Neural cell (in vitro differentiated cells): ENCODE measurements around the gene GPR89A. TPM values are rescaled to one million over a fixed set of nuclear protein-coding genes. Genes with fewer than 3 reads are reported as not detected.
"Not testable (repeated sequence)": the region's sequence is repeated elsewhere in the genome, so short reads cannot be mapped to it uniquely, and the experiment has no call there.

Experiments
- H2AFZ ChIP-seq: fragments of 200-600, 300-800 bp; sonication (generic), shearing (Covaris generic); 2 replicates; pipeline ENCODE4 v1.6.0; 2014; ENCODE audit warnings: low read depth, mild to moderate bottlenecking, antibody characterized with exemption, low read length, moderate library complexity
- H3F3A ChIP-seq: fragments of 200-600 bp; shearing (Covaris generic); 2 replicates; pipeline ENCODE4 v1.6.1; 2016; ENCODE audit warnings: mild to moderate bottlenecking, moderate library complexity, mixed read lengths, antibody characterized with exemption, low read length; ENCODE audit not compliant: insufficient read depth, poor library complexity, severe bottlenecking
- H3K27ac ChIP-seq: fragments of 200-600, 300-800 bp; sonication (generic), shearing (Covaris generic); 2 replicates; pipeline ENCODE4 v1.5.1; 2014; ENCODE audit warnings: mild to moderate bottlenecking, low read length, moderate library complexity
- H3K27me3 ChIP-seq: fragments of 300-800, 200-600 bp; sonication (generic), shearing (Covaris generic); 2 replicates; pipeline ENCODE4 v1.6.0; 2014; ENCODE audit warnings: mild to moderate bottlenecking, low read depth, low read length, moderate library complexity; ENCODE audit not compliant: insufficient read depth
- H3K36me3 ChIP-seq: fragments of 300-800, 200-600 bp; sonication (generic), shearing (Covaris generic); 2 replicates; pipeline ENCODE4 v1.5.1; 2014; ENCODE audit warnings: mild to moderate bottlenecking, antibody characterized with exemption, low read length, moderate library complexity; ENCODE audit not compliant: insufficient read depth
- H3K4me2 ChIP-seq: fragments of 300-800, 200-600 bp; sonication (generic), shearing (Covaris generic); 2 replicates; pipeline ENCODE4 v1.6.0; 2014; ENCODE audit warnings: mild to moderate bottlenecking, low read length
- H3K4me3 ChIP-seq: fragments of 300-800, 200-600 bp; sonication (generic), shearing (Covaris generic); 2 replicates; pipeline ENCODE4 v1.5.1; 2014; ENCODE audit warnings: mild to moderate bottlenecking, low read length, moderate library complexity
- H3K79me2 ChIP-seq: fragments of 200-600 bp; shearing (Covaris generic); replicated peaks from 2 replicates; pipeline ENCODE4 v1.6.0; 2014; ENCODE audit warnings: mild to moderate bottlenecking, low read length, moderate library complexity; ENCODE audit not compliant: insufficient read depth
- H3K9ac ChIP-seq: fragments of 300-800, 200-600 bp; sonication (generic), shearing (Covaris generic); 2 replicates; pipeline ENCODE4 v1.6.1; 2016; ENCODE audit warnings: mild to moderate bottlenecking, low read length, mixed read lengths
- H3K9me2 ChIP-seq: fragments of 200-600 bp; shearing (Covaris generic); 2 replicates; pipeline ENCODE4 v1.6.1; 2016; ENCODE audit warnings: mild to moderate bottlenecking, low read length, mixed read lengths; ENCODE audit not compliant: insufficient read depth
- H3K9me3 ChIP-seq: fragments of 200-600, 300-800 bp; sonication (generic), shearing (Covaris generic); 2 replicates; pipeline ENCODE4 v1.6.1; 2016; ENCODE audit warnings: mild to moderate bottlenecking, mixed run types, low read length, moderate library complexity, mixed read lengths
- H4K20me1 ChIP-seq: fragments of 200-600 bp; shearing (Covaris generic); 2 replicates; pipeline ENCODE4 v1.6.1; 2016; ENCODE audit warnings: mild to moderate bottlenecking, mixed run types; ENCODE audit not compliant: insufficient read depth
- CTCF ChIP-seq: fragments of 450-650 bp; IDR thresholded peaks from 2 replicates; pipeline ENCODE4 v1.5.1; 2014; ENCODE audit warnings: antibody characterized with exemption, mild to moderate bottlenecking, moderate library complexity; ENCODE audit not compliant: poor library complexity, severe bottlenecking
- EP300 ChIP-seq: fragments of 450-650 bp; conservative IDR thresholded peaks from 2 replicates; pipeline ENCODE4 v1.6.1; 2014; ENCODE audit warnings: antibody characterized with exemption, mild to moderate bottlenecking, moderate library complexity; ENCODE audit not compliant: poor library complexity, severe bottlenecking
- EZH2 ChIP-seq: fragments of 200-600, 300-800 bp; shearing (Covaris generic), sonication (generic); IDR thresholded peaks from 2 replicates; pipeline ENCODE4 v1.6.1; 2014; ENCODE audit warnings: antibody characterized with exemption, low read length, borderline replicate concordance, mild to moderate bottlenecking; ENCODE audit not compliant: insufficient read depth, poor library complexity, severe bottlenecking
- MXI1 ChIP-seq: fragments of 450-650 bp; conservative IDR thresholded peaks from 2 replicates; pipeline ENCODE4 v1.6.1; 2014; ENCODE audit warnings: antibody characterized with exemption, mild to moderate bottlenecking; ENCODE audit not compliant: poor library complexity, severe bottlenecking
- POLR2AphosphoS5 ChIP-seq: IDR thresholded peaks from 2 replicates; pipeline ENCODE4 v1.6.1; 2012
- RAD21 ChIP-seq: fragments of 450-650 bp; conservative IDR thresholded peaks from 2 replicates; pipeline ENCODE4 v1.6.1; 2014; ENCODE audit warnings: antibody characterized with exemption, mild to moderate bottlenecking, moderate library complexity
- REST ChIP-seq: IDR thresholded peaks from 2 replicates; pipeline ENCODE4 v1.6.1; 2012; ENCODE audit warnings: borderline replicate concordance
- SMC3 ChIP-seq: fragments of 450-650 bp; conservative IDR thresholded peaks from 2 replicates; pipeline ENCODE4 v1.6.1; 2014; ENCODE audit warnings: antibody characterized with exemption, mild to moderate bottlenecking, moderate library complexity; ENCODE audit not compliant: poor library complexity
- TAF1 ChIP-seq: IDR thresholded peaks from 2 replicates; pipeline ENCODE4 v1.6.1; 2012; ENCODE audit warnings: low read depth
- polyA plus RNA-seq: library from polyadenylated mRNA; depleted of rRNA; stranded (reverse); fragments of >200 nt; gene quantifications from 2 replicates; pipeline ENCODE4 v1.2.3, GENCODE V29; 2014

The GPR89A gene
- polyA plus RNA-seq, 1 donor from 2014 or later = 38.4 TPM

GRCh38 chr1:145673217-145673616 is 65.4 kb downstream of the GPR89A start:
- H3K36me3 ChIP-seq, H3K9me2 ChIP-seq, H2AFZ ChIP-seq, H3K27ac ChIP-seq, H3K9me3 ChIP-seq, H3K9ac ChIP-seq, H3K79me2 ChIP-seq, H3K4me3 ChIP-seq, H3F3A ChIP-seq, H4K20me1 ChIP-seq, H3K27me3 ChIP-seq, H3K4me2 ChIP-seq: not testable (repeated sequence)

DNA sequence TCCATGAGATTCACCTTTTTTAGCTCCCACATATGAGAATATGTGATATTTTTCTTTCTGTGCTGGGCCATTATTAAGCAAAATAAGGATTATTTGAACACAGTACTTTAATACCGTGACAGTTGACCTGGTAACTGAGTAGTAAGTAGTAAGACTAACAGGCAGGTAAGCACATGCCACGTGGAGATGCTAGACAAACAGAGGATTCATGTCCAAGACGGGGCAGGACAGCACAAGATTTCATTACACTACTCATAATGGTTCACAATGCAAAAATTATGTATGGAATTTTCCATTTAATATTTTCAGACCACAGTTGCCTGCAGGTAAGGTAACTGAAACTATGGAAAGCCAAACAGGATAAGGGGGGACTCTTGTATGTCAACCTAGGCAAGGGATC is 77.1 kb downstream of the GPR89A start:
- H3K36me3 ChIP-seq, H4K20me1 ChIP-seq, H3K9ac ChIP-seq, H2AFZ ChIP-seq, H3K9me3 ChIP-seq, H3K27me3 ChIP-seq, H3K27ac ChIP-seq, H3K4me3 ChIP-seq, H3K9me2 ChIP-seq, H3K4me2 ChIP-seq, H3K79me2 ChIP-seq, H3F3A ChIP-seq: not testable (repeated sequence)

GRCh38 chr1:145686078-145686477 is 78.3 kb downstream of the GPR89A start:
- H3K27ac ChIP-seq, H3K79me2 ChIP-seq, H4K20me1 ChIP-seq, H3K27me3 ChIP-seq, H3K4me3 ChIP-seq, H2AFZ ChIP-seq, H3K9me3 ChIP-seq, H3K4me2 ChIP-seq, H3K9me2 ChIP-seq, H3K9ac ChIP-seq, H3F3A ChIP-seq, H3K36me3 ChIP-seq: not testable (repeated sequence)

DNA sequence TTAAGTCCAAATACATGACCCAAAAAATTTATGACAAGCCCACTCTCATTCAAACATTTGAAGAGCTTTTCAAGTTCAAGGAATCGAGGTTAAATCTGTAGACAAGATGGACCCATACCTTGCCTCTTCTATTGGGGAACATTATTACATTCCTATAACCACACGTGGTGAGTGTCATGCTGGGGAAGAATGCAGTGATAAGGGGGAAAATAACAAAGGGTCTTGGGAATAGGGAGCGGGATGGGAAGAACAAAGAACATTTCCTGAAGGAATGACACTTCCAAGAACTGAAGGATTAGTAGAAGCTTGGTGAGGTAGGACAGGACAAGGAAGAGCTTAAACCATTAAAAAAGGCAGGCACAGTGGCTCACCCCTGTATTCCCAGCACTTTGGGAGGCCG is 80.5 kb downstream of the GPR89A start:
- no peak overlapping the region for H2AFZ ChIP-seq
- no peaks in the 10 kb centered on the region for H4K20me1 ChIP-seq
- no peak overlapping the region for H3K4me3 ChIP-seq
- H3K9me2 ChIP-seq = no peaks in the 10 kb centered on the region
- no peaks in the 10 kb centered on the region for H3K9me3 ChIP-seq
- H3K36me3 ChIP-seq = no peaks in the 10 kb centered on the region
- H3K79me2 ChIP-seq = no peaks in the 10 kb centered on the region
- no peak overlapping the region for H3K27ac ChIP-seq
- H3F3A ChIP-seq = no peaks in the 10 kb centered on the region
- H3K9ac ChIP-seq = no peak overlapping the region
- H3K27me3 ChIP-seq = no peaks in the 10 kb centered on the region
- no peak for TF ChIP-seq POLR2AphosphoS5
- TF ChIP-seq RAD21 = no peak
- no peak for TF ChIP-seq SMC3
- TF ChIP-seq EP300 = no peak
- no peak for TF ChIP-seq CTCF
- TF ChIP-seq TAF1 = no peak
- no peak for TF ChIP-seq EZH2
- TF ChIP-seq MXI1 = no peak
- TF ChIP-seq REST = no peak
- H3K4me2 ChIP-seq = no peak overlapping the region
